CD4-positive, alpha-beta T cell (primary cell): Measurements from ENCODE around the gene SUGP1. TPM values are rescaled to one million over a fixed set of nuclear protein-coding genes. Genes with fewer than 3 reads are reported as not detected.

Source experiments
- ATAC-seq: fragments of 200-7000 bp; cut with Tn5 transposase; one replicate; pipeline ENCODE4 v1.10.0; 2022; ENCODE audit warnings: mild to moderate bottlenecking; ENCODE audit not compliant: poor library complexity
- CTCF ChIA-PET: fragments of 350-600 bp; sonication (Branson Sonifier 250); formaldehyde crosslinking; loops from one replicate; lab custom pipeline; 2021; ENCODE audit warnings: antibody characterized with exemption, inconsistent platforms; lab: Charles Lee
- POLR2A ChIA-PET: fragments of 350-600 bp; sonication (Branson Sonifier 250); formaldehyde crosslinking; loops from one replicate; lab custom pipeline; 2021; ENCODE audit warnings: antibody characterized with exemption, inconsistent platforms; lab: Charles Lee
- DNase-seq, 14 experiments: peaks; one replicate each; pipeline ENCODE4 v3.0.0-alpha.2; 2013 to 2020; ENCODE audit warnings: mixed read lengths in 2 of 14
- H3K27ac ChIP-seq, 2 donors: one replicate each; pipeline versions ENCODE4 v1.5.1 to v1.7.0; 2013; ENCODE audit warnings: low read length in 2 of 2, low read depth in 1 of 2, mild to moderate bottlenecking in 1 of 2
- H3K27me3 ChIP-seq, 2 experiments: 1 replicate in 1 of 2; 2 replicates in 1 of 2; pipeline versions ENCODE4 v1.6.1 to v1.7.0; 2013; ENCODE audit warnings: low read length in 2 of 2, control low read depth in 1 of 2, mild to moderate bottlenecking in 1 of 2, moderate library complexity in 1 of 2; ENCODE audit not compliant: insufficient read depth in 2 of 2, control insufficient read depth in 1 of 2
- H3K36me3 ChIP-seq: one replicate; pipeline ENCODE4 v1.6.1; 2013; ENCODE audit warnings: low read length, control low read depth; ENCODE audit not compliant: insufficient read depth
- H3K4me1 ChIP-seq: one replicate; pipeline ENCODE4 v1.6.1; 2013; ENCODE audit warnings: low read length, control low read depth; ENCODE audit not compliant: insufficient read depth
- H3K4me3 ChIP-seq: one replicate; pipeline ENCODE4 v1.5.1; 2013; ENCODE audit warnings: mild to moderate bottlenecking, low read length, moderate library complexity
- H3K9me3 ChIP-seq, 2 experiments: 1 replicate in 1 of 2; 2 replicates in 1 of 2; pipeline versions ENCODE4 v1.6.1 to v1.7.0; 2013; ENCODE audit warnings: low read length in 2 of 2, mild to moderate bottlenecking in 2 of 2, control low read depth in 1 of 2, moderate library complexity in 1 of 2; ENCODE audit not compliant: control insufficient read depth in 1 of 2, insufficient read depth in 1 of 2
- H3K27ac Mint-ChIP-seq: one replicate; pipeline ENCODE4 v1.8.0; 2020; ENCODE audit warnings: mixed read lengths
- H3K27me3 Mint-ChIP-seq: one replicate; pipeline ENCODE4 v1.8.0; 2021; ENCODE audit warnings: mixed read lengths
- H3K36me3 Mint-ChIP-seq: one replicate; pipeline ENCODE4 v1.8.0; 2021; ENCODE audit warnings: low read depth, mixed read lengths
- H3K4me1 Mint-ChIP-seq: one replicate; pipeline ENCODE4 v1.8.0; 2021; ENCODE audit warnings: low read depth, mixed read lengths
- H3K4me3 Mint-ChIP-seq: one replicate; pipeline ENCODE4 v1.8.0; 2020; ENCODE audit warnings: mild to moderate bottlenecking, mixed read lengths
- H3K9me3 Mint-ChIP-seq: one replicate; pipeline ENCODE4 v1.8.0; 2020; ENCODE audit warnings: mixed read lengths
- CTCF ChIP-seq: fragments of 200-600 bp; IDR thresholded peaks from one replicate; pipeline ENCODE4 v1.8.0; 2022; ENCODE audit warnings: antibody characterized with exemption, mild to moderate bottlenecking
- intact Hi-C, 2 experiments: fragments of 100-400 bp; cut with DNase I in 1 of 2; cut with micrococcal nuclease in 1 of 2; formaldehyde crosslinking; loops; one replicate each; pipeline versions ENCODE4 v1.15.1 to v1.9.0; 2023 to 2025; cut with DNase I, micrococcal nuclease
- total RNA-seq, 174 experiments: library from RNA in 2 of 174; stranded (reverse) in 2 of 174; gene quantifications; one replicate each; pipeline ENCODE4 v1.2.3 and lab custom pipeline; 2021 to 2026

SUGP1 gene
- total RNA-seq, 2 experiments from 2014 or later, result 49.7 to 56.0 TPM

DNA sequence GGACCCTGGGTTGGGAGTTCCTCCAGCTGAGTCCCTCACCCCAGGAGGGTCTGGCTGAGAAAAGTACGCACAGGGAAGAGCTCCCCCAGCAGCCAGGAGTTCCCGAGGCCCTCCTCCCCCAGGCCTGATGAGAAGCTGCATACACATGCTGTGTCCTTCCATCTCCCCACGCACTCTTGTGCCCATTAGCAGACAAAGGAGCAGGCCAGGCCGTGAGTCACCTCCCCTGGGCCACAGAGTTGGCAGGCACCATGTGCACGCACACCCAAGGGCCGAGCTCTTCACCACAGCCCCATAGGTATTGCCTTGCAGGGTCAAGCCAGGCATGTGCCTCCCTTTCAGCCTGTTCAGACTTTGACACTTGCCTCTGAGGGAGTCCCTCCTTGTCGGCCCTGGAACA is 17.8 kb upstream of the SUGP1 start:
- H3K36me3 ChIP-seq, result peaks cover 86% of the 10 kb centered on the region
- ATAC-seq, result no peak
- Mint-ChIP-seq H3K27me3 (no peaks in the 10 kb centered on the region), H3K36me3 (peaks cover 68% of the 10 kb centered on the region), H3K4me3 (no peak overlapping the region), H3K4me1 (no peaks in the 10 kb centered on the region), H3K9me3 (no peaks in the 10 kb centered on the region), H3K27ac (no peak overlapping the region)
- POLR2A ChIA-PET, result no interaction called here
- no peak for DNase-seq
- H3K9me3 ChIP-seq, result no peaks in the 10 kb centered on the region
- CTCF ChIA-PET, result no interaction called here
- H3K4me1 ChIP-seq, result no peaks in the 10 kb centered on the region
- no peaks in the 10 kb centered on the region for H3K27me3 ChIP-seq
- no peak overlapping the region for H3K4me3 ChIP-seq
- H3K27ac ChIP-seq, result no peak overlapping the region
- intact Hi-C loops, result no loop called here
- no peak for TF ChIP-seq CTCF

DNA sequence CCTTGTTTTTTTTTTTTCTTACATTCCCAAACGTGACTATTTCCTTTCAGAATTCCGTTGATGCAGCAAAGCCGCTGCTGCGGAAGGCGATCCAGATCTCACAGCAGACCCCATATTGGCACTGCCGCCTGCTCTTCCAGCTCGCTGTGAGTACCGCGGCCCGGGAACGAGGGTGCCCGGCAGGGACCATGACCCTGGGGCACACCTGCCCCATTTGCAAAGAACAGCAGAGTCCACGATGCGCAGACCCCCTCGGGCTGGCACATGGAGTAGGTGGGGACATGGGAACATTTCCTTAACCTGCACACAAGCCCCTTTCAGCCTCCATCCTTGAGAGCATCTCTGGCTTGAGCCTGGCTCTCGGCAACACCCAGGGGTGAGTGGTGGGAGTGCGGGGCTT is 16.8 kb upstream of the SUGP1 start:
- H3K36me3 Mint-ChIP-seq, result peaks cover 68% of the 10 kb centered on the region
- ChIA-PET POLR2A (no interaction called here), CTCF (no interaction called here)
- no peaks in the 10 kb centered on the region for H3K4me1 Mint-ChIP-seq
- TF ChIP-seq CTCF, result no peak
- no peaks in the 10 kb centered on the region for H3K9me3 Mint-ChIP-seq
- H3K27ac ChIP-seq, result no peak overlapping the region
- H3K36me3 ChIP-seq, result peaks cover 85% of the 10 kb centered on the region
- H3K27ac Mint-ChIP-seq, result no peak overlapping the region
- H3K4me3 Mint-ChIP-seq, result no peak overlapping the region
- H3K27me3 ChIP-seq, result no peaks in the 10 kb centered on the region
- no peaks in the 10 kb centered on the region for H3K9me3 ChIP-seq
- no peak overlapping the region for H3K4me3 ChIP-seq
- H3K4me1 ChIP-seq, result no peaks in the 10 kb centered on the region
- H3K27me3 Mint-ChIP-seq, result no peaks in the 10 kb centered on the region
- no peak for ATAC-seq
- intact Hi-C loops, result no loop called here
- no peak for DNase-seq

GRCh38 chr19:19336597-19336996 is 16.3 kb upstream of the SUGP1 start:
- POLR2A ChIA-PET, result no interaction called here

More at GRCh38 chr19:19336597-19336996, 16.3 kb upstream of the SUGP1 start:
- DNase-seq (no peak), ATAC-seq (no peak)
- Histone ChIP-seq H3K36me3 (peaks cover 85% of the 10 kb centered on the region), H3K27ac (no peak overlapping the region), H3K4me1 (no peaks in the 10 kb centered on the region), H3K4me3 (no peak overlapping the region), H3K9me3 (no peaks in the 10 kb centered on the region), H3K27me3 (no peaks in the 10 kb centered on the region)
- no peak for TF ChIP-seq CTCF
- no peak overlapping the region for H3K27ac Mint-ChIP-seq
- no peak overlapping the region for H3K4me3 Mint-ChIP-seq
- H3K36me3 Mint-ChIP-seq, result peaks cover 68% of the 10 kb centered on the region
- CTCF ChIA-PET, result no interaction called here
- no peaks in the 10 kb centered on the region for H3K27me3 Mint-ChIP-seq
- peaks cover 4% of the 10 kb centered on the region for H3K4me1 Mint-ChIP-seq
- no peaks in the 10 kb centered on the region for H3K9me3 Mint-ChIP-seq
- intact Hi-C loops, result no loop called here
